GM12878 (cell line): ENCODE results near the gene RARB.

Source experiments
- BHLHE40 ChIP-seq, 2 experiments: fragments of 450-650 bp in 1 of 2; IDR thresholded peaks; 2 replicates each; pipeline ENCODE4 v1.6.1; 2011 to 2017; ENCODE audit warnings: low read depth in 2 of 2, borderline replicate concordance in 1 of 2, improper control_type of control experiment in 1 of 2, low read length in 1 of 2, mild to moderate bottlenecking in 1 of 2
- CTCF ChIP-seq, 3 experiments: IDR thresholded peaks in 2 of 3; conservative IDR thresholded peaks in 1 of 3; 2 replicates each; pipeline ENCODE4 v1.5.1; 2011; ENCODE audit warnings: low read depth in 3 of 3, low read length in 3 of 3, mild to moderate bottlenecking in 3 of 3, control low read depth in 2 of 3, moderate library complexity in 2 of 3, inconsistent platforms in 1 of 3, mixed read lengths in 1 of 3; ENCODE audit not compliant: control insufficient read depth in 2 of 3, insufficient read depth in 1 of 3; ENCODE audit errors: extremely low read depth in 1 of 3
- EED ChIP-seq: sonication (generic); IDR thresholded peaks from 2 replicates; pipeline ENCODE4 v1.6.1; 2016; ENCODE audit warnings: antibody characterized with exemption, low read depth
- EGR1 ChIP-seq, 2 experiments: IDR thresholded peaks; 1 replicate in 1 of 2; 2 replicates in 1 of 2; pipeline ENCODE4 v1.6.1; 2011 to 2012; ENCODE audit warnings: low read depth in 2 of 2, low read length in 2 of 2, borderline replicate concordance in 1 of 2, mild to moderate bottlenecking in 1 of 2, moderate library complexity in 1 of 2
- EZH2 ChIP-seq: IDR thresholded peaks from 2 replicates; pipeline ENCODE4 v1.6.1; 2012; ENCODE audit warnings: low read depth, mild to moderate bottlenecking, control low read depth, inconsistent platforms, low read length, borderline replicate concordance; ENCODE audit not compliant: control insufficient read depth
- MTA2 ChIP-seq: fragments of 450-650 bp; IDR thresholded peaks from 2 replicates; pipeline ENCODE4 v1.6.1; 2016; ENCODE audit warnings: low read depth, mild to moderate bottlenecking, moderate library complexity
- POLR2A ChIP-seq: IDR thresholded peaks from 2 replicates; pipeline ENCODE4 v1.6.1; 2011; ENCODE audit warnings: low read depth, mild to moderate bottlenecking, low read length
- REST ChIP-seq: IDR thresholded peaks from 2 replicates; pipeline ENCODE4 v1.6.1; 2012; ENCODE audit warnings: mild to moderate bottlenecking, low read depth, low read length
- SREBF2 ChIP-seq: IDR thresholded peaks from 2 replicates; pipeline ENCODE4 v1.6.1; 2012; ENCODE audit warnings: mild to moderate bottlenecking, low read length
- SUZ12 ChIP-seq: fragments of 200-600 bp; sonication (generic); IDR thresholded peaks from one replicate; pipeline ENCODE4 v1.6.1; 2018; ENCODE audit warnings: antibody characterized with exemption, mild to moderate bottlenecking; ENCODE audit not compliant: unreplicated experiment
- TCF12 ChIP-seq: IDR thresholded peaks from 2 replicates; pipeline ENCODE4 v1.6.1; 2011; ENCODE audit warnings: low read depth, mild to moderate bottlenecking, low read length
- YY1 ChIP-seq: IDR thresholded peaks from 2 replicates; pipeline ENCODE4 v1.6.1; 2011; ENCODE audit warnings: low read depth, mild to moderate bottlenecking, low read length
- ZBTB33 ChIP-seq: fragments of 450-650 bp; IDR thresholded peaks from 2 replicates; pipeline ENCODE4 v1.6.1; 2017; ENCODE audit warnings: mild to moderate bottlenecking

GRCh38 chr3:25556447-25556846 is 128.4 kb downstream of the RARB start:
- TF ChIP-seq POLR2A = no peak
- no peak for TF ChIP-seq MTA2
- no peak for TF ChIP-seq BHLHE40 (IDR thresholded peaks at IDR 0.05; ENCODE audit: borderline replicate concordance in 1 of 2, low read depth in 2 of 2, low read length in 1 of 2)
- TF ChIP-seq SREBF2 = no peak
- no peak for TF ChIP-seq CTCF (IDR thresholded peaks at IDR 0.05 in 2 of 3, conservative IDR thresholded peaks at IDR 0.05 in 1 of 3; ENCODE audit: control insufficient read depth in 2 of 3, extremely low read depth in 1 of 3, insufficient read depth in 1 of 3, low read depth in 3 of 3, low read length in 3 of 3)
- TF ChIP-seq ZBTB33 = no peak
- TF ChIP-seq SUZ12 = no peak
- TF ChIP-seq EED = no peak
- no peak for TF ChIP-seq TCF12
- TF ChIP-seq EZH2 = no peak
- no peak for TF ChIP-seq YY1
- no peak for TF ChIP-seq REST
- TF ChIP-seq EGR1 (IDR thresholded peaks at IDR 0.05; ENCODE audit: borderline replicate concordance in 1 of 2, low read depth in 2 of 2, low read length in 2 of 2) = no peak
